HL-60 (cell line): ENCODE results near the gene COQ10A.

ENCODE experiments used
- GABPA ChIP-seq: IDR thresholded peaks from 2 replicates; pipeline ENCODE4 v1.6.1; 2012; ENCODE audit warnings: low read depth
- POLR2AphosphoS5 ChIP-seq: IDR thresholded peaks from 2 replicates; pipeline ENCODE4 v1.6.1; 2012; ENCODE audit warnings: low read depth
- REST ChIP-seq: IDR thresholded peaks from 2 replicates; pipeline ENCODE4 v1.6.1; 2012; ENCODE audit warnings: low read depth; ENCODE audit not compliant: insufficient replicate concordance
- TF ChIP-seq, protein P1 (sequence below): IDR thresholded peaks from one replicate; pipeline ENCODE4 v1.5.1; 2011; ENCODE audit warnings: low read length, control low read depth, inconsistent platforms; ENCODE audit not compliant: insufficient read depth

DNA sequence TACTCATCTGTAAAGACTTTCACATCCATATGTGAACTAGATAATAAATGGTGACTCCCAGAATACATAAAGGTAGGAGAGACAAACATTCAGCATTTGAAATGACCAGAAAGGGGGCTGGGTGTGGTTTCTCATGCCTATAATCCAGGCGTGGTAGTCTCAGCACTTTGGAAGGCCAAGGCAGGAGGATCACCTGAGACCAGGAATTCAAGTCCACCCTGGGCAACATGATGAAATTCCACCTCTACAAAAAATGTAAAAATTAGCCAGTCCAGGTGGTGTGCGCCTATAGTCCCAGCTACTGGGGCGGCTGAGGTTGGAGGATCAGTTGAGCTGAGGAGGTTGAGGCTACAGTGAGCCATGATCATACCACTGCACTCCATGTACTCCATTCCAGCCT lies 37.5 kb downstream of the COQ10A start:
- TF ChIP-seq, protein P1, sequence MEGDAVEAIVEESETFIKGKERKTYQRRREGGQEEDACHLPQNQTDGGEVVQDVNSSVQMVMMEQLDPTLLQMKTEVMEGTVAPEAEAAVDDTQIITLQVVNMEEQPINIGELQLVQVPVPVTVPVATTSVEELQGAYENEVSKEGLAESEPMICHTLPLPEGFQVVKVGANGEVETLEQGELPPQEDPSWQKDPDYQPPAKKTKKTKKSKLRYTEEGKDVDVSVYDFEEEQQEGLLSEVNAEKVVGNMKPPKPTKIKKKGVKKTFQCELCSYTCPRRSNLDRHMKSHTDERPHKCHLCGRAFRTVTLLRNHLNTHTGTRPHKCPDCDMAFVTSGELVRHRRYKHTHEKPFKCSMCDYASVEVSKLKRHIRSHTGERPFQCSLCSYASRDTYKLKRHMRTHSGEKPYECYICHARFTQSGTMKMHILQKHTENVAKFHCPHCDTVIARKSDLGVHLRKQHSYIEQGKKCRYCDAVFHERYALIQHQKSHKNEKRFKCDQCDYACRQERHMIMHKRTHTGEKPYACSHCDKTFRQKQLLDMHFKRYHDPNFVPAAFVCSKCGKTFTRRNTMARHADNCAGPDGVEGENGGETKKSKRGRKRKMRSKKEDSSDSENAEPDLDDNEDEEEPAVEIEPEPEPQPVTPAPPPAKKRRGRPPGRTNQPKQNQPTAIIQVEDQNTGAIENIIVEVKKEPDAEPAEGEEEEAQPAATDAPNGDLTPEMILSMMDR: no peak
- TF ChIP-seq REST (no peak), POLR2AphosphoS5 (no peak), GABPA (no peak)
